HG02588 (cell line): ENCODE measurements around the gene ARHGAP26.

Source experiments
- ATAC-seq: cut with Tn5 transposase; IDR thresholded peaks from one replicate; pipeline ENCODE4 v1.9.1; 2021; ENCODE audit warnings: mild to moderate bottlenecking, moderate library complexity; ENCODE audit not compliant: unreplicated experiment

Gene ARHGAP26

DNA sequence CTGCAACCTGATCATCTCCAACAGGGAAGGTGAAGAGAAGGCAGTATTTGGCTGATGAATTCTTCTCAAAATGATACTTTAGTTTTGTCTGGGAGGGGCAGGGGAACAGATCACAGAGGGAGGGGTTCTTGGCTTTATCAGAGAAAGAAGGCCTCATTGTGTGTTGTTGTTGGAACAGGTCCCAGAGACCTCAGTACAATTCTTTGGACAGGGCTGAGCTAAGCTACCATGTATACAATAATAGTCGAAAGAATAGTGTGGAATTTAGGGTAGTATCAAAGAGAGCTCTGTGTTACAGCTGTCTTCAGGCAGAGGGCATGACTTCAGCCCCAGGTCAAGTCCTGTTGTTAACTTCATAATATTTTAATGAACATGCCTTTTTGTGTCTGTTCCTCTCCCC lies 39.9 kb downstream of the ARHGAP26 start:
- no peak for ATAC-seq

DNA sequence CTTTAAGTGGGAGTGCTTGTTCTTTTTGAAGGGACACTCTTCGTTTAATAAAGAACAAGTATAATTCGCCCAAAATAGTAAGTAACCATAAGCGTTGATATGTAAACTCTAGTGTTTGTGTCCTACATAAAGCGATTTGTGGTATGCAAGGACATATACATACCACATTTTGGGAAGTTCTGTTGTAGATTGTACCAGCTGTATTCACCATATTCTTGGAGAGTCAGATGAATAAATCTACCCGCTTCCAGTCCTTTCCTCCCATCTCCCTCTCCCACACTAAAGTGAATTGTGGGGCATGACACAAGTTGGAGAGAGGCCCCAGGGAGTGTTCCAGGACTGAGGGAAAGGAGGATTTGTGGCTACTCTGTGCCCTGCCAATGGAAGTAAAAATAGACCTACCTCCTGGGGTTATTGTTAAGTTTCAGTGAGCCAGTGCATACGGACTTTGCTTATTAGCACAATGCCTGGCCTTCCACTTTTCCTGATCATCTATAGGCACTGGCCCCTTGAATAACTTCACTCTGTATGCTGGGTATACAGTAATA lies 40.6 kb downstream of the ARHGAP26 start:
- ATAC-seq, result no peak

DNA sequence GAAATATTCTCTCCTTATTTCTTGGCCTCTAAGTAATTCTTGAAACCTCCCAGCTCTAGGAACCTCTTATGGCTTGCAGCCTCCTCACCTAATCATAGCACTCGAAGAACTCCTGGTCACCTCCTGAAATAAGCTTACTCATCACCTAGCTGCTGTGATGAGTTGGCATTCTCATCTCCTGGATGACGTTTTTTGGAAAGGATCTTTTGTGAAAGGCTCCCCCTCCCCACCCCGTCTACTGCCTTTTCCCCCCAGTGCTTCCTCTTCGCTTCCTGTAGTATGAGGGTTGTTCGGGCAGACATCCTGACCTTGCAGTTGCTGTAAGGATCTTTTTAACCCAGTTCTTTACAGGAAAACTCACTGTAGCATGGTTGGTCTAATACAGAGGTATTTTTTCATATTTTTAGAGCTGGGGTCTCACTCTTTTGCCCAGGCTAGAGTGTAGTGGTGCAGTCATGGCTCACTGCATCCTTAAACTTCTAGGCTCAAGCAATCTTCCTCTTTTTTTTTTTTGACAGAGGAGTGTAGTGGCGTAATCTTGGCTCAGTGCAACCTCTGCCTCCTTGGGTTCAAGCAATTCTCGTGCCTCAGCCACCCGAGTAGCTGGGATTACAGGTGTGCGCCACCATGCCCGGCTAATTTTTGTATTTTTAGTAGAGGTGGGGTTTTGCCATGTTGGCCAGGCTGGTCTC lies 41.8 kb downstream of the ARHGAP26 start:
- no peak for ATAC-seq

DNA sequence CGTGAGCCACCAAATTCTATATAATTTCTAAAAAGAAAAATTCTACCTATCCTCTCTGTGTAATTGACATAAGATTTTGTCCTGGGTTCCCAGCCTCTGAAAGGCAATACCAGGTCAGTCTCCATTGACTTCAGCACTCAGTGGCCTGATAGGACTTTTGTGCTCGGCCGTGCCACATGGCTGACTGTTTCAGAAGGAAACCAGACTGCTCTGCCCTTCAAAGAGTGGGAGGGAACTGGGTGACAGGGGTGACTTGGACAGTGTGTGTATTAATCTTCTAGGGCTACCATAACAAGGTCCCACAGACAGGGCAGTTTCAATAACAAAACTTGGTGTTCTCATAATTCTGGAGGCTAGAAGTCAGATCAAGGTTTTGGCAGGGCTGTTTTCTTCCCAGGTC lies 43.0 kb downstream of the ARHGAP26 start:
- no peak for ATAC-seq

DNA sequence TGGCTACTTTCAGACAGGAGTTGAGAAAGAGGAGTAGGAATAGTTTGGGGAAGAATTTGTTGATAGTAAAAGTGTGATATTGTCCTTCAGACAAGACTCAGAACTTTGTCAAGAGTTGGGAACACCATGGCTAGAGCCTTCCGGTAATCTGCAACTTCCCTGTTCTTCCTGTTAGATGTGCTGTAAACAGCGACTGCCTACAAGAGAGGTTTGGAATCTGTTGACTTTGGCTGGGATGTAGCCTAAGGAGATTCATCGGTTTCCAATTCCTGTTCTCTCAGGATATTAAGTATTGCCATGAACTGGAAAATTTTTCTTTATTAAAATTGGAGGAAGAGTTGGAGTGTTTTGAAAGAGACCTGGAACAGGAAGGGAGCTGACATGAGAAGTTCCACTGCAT lies 43.9 kb downstream of the ARHGAP26 start:
- ATAC-seq, result no peak

DNA sequence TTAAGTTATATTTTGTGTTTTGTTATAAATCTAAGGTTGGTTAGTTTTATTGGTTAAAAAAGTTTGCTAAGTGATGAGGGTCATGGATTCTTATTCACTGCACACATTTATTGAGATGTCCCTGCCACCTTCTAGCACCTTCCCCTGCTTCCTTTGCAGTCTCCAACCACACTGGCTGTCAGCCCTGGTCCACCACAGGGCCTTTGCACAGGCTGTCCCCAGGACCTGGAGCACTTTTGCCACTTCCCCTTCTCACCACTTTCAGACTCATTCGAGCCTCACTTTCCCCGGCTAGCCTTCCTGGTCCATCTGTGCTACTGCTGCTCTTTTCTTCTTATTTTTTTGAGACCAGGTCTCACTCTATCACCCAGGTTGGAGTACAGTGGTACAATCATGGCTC lies 45.3 kb downstream of the ARHGAP26 start:
- ATAC-seq, result no peak

DNA sequence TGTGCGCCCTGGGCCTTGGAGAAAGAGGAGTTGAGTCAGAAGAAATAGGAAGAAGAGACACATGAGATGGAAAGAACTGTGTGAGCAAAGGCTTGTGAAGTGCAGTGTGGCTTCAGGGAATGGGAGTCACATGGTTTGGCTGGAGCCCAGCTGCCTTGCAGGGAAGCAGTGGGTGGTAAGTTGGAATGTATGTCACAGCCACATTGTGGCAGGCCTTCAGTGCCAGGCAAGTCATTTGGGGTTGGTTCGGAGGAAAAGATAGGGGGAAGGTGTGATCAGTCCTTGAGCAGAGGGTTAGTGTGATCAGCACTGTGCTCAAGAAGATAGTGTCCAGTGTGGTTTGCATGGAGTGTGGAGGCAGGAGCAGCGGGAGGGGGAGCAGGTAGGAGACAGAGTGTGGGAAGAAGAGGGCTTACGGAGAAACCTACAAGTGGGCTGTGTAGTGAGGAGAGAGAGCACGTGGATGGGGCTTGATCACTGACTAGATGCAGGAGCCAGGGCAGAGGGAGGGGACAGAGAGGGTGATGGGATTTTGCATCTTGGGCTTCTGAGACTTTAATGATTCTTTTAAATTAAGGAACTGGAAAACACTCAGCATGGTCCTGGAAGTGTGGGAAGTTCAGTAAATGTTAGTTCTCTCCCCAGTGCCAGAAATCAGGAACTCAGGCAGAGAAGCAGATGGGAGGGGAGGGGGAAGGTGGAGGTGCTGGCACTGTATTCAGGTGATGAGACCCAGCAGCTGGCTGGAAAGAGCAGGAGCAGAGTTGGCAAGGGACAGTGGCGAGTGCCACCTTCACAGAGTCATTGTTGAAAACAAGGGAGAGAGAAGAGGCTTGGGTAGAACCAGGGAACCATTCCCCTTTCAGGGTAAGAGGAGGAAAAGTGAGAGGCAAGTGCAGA lies 46.6 kb downstream of the ARHGAP26 start:
- ATAC-seq, result no peak

DNA sequence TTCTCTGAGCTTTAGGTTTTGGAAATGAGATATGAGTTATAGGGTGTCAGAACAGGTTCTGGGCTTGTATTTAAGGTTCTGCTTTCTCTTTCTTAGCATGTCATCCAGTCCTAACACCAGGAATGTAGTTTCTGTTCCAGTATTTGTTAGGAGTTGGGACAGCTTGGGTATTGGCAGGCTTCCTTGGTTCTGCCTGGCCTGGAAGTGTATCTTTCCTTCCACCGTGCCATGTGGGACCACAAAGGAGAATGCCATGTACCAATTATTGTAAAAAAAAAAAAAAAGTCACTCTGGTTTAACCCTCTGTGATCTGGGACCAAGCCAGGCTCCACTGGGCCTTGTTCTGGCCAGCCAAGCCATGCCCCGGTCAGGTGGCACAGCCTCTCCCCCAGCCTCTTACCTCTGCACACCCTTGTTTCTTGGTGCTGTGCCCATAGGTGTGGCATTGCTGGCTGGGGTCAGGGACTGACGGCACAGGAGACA lies 47.8 kb downstream of the ARHGAP26 start:
- no peak for ATAC-seq

DNA sequence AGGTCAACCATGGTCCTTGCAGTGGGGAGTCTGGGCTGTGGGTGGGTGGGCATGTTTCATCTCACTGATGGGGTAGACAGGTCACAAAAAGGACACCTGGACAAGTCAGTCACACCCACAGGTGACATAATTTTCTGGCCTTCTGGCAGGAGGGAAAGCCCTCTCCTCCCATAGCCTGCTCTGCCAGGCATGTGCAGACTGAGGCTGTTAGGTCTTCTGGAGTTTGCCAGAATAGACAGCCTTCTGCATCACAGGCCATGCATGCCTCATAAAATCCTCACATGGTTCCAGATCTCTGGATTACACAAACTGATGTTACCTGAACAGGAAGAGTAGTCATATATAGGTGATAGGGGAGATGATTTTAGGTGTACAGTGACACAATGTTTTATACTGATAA lies 49.1 kb downstream of the ARHGAP26 start:
- ATAC-seq, result no peak

DNA sequence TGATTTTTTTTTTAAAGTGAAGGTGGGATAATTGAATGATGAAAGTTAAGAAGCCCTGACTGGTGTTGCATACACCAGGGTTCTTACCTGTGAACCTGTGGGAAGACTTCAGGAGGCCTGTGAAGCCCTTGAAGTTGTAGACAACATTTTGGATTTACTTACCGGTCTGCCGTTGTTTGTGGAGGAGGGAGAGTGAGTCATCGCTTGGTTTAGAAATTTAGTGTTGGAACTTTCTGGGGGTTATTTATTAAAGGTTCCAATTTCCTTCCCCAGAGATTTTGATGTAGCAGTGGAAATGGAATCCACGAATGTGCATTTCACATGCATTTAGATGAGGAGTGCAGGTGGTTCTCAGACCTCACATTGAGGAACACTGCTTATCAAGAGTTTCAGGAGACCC lies 49.6 kb downstream of the ARHGAP26 start:
- no peak for ATAC-seq

DNA sequence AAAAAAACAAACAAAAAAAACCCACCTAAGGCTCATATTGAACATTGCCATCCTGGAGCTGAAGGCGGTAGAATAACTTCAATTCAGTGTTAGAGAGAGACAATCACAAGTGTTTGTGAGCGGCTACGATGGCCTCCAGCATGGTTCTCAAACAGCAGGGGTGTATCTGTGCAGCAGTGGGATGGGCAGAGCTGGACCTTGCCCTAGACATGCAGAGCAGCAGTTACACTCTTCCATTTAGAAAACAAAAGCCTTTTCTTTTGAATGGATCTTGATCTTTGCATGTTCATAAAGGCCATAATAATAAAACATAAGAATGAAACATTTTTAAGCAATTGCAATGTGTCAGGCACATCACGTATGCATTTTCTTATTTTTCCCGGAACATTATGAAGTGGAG lies 50.3 kb downstream of the ARHGAP26 start:
- ATAC-seq, result no peak

DNA sequence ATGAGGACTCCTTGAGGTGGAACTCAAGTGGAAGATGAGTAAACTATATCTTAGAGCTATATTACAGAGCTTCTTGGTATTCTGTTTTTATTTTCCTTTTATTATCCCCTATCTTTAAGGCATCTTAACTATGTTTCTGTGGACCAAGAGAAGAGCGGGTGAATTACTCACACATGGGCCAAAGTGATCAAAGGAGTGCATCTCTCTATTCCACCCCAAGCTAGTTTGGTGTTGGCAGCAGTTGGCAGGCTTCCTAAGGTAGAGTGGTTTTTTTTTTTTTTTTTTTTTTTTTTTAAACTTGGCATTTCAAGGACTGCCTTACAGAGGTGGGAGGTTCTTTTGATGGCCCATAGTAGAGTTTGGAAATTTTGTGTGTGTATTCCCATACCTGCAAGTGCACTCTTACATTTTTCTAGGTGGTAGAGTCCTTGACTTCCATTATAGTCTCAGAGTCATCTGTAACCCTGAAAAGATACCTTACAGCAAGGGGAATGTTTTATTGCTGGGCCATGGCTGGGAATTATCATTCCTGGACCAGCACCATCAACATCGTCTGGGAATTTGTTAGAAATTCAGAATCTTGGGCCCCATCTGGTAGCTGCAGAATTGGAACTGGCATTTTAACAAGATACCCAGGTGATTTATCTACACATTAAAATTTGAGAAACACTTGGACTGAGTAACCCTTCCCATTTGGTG lies 51.0 kb downstream of the ARHGAP26 start:
- ATAC-seq, result no peak

DNA sequence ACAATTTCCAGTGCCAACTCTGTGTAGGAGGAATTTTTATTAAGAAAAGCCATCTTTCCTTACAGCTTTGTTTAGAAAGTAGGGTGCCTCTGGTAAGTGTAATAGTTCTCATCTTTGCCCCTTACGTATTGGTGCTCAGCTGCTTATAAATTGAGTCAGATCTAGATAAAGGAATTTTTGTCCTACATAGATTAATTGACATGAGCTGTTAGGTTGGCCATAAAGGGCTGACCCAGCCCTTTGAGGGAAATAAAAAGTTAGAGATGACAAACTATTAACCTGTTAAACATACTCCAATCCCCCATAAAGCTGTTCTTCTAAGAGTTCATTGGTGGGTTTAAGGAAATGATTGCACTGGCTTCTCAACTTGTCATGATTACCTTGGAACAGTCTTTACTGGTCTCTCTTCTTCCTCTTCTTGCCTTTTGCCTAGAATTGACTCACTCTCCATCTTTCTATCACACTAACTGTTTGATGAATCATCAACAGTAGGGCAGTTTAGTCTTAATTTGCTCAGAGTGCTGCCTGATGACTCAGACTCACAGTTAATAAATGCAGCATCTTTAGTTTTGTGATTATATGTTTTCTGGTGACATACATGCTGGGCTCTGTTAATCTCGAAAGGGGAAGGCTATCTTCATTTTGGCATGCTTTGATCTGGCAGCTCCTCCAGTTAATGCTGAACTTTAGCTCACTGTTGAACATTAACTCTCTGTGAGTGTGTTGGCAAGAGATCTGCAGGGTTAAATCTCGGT lies 51.7 kb downstream of the ARHGAP26 start:
- peak; percentile 59 for ATAC-seq

DNA sequence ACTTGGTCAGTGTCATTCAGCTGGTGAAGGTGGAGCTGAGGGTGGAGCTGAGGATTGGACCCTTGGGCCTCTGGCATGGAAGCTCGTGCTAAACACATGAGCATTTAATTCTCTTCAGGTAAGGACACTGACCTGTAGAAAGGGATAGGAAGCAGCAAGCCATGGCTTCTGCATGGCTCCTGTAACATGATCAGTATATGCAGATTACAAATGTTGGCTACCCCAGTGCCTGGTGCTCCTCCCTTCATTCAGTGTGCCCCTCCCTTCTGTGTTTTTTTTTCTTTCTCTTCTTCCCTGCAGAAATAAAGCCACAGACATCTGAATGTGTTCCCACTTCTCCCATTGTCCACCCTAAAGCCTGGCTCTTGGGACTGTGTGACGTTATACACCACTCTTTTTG lies 52.9 kb downstream of the ARHGAP26 start:
- ATAC-seq, result no peak

DNA sequence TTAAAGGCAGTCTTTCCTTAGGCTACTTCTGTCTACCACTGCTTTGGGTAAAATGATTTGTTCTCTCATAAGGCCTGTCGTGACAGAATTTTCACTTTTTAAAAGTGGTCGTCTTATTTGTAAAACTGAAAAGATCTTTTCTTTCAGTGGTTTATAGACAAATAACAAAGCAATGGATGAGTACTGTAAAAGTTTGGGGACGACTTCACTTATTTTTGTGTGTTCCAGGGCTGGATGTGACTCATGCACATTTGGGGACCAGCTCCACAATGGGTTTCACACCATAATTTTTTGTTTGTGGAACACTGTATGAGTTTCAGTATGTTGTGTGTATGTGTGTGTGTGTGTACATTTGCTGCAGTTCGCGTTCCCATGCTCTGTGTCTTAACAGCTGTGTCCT lies 53.6 kb downstream of the ARHGAP26 start:
- no peak for ATAC-seq

DNA sequence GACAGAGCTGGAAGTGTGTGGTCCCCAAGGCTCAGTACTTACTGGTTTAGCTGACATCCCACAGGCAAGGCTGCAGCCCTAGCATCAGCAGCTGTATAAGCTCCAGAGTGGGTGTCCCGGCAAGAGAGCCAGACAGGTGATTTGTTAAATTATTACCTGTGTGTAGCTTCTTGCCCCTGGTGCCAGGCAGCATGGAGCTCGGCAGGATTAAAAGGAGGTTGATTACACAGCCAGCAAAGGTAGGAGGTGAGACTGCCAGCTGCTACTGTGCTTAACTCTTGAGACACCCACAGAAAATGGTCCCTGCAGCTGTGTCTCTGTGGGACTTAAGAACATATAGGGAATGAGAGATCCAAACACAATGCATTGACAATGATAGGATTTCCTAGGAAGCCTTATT lies 54.2 kb downstream of the ARHGAP26 start:
- no peak for ATAC-seq

DNA sequence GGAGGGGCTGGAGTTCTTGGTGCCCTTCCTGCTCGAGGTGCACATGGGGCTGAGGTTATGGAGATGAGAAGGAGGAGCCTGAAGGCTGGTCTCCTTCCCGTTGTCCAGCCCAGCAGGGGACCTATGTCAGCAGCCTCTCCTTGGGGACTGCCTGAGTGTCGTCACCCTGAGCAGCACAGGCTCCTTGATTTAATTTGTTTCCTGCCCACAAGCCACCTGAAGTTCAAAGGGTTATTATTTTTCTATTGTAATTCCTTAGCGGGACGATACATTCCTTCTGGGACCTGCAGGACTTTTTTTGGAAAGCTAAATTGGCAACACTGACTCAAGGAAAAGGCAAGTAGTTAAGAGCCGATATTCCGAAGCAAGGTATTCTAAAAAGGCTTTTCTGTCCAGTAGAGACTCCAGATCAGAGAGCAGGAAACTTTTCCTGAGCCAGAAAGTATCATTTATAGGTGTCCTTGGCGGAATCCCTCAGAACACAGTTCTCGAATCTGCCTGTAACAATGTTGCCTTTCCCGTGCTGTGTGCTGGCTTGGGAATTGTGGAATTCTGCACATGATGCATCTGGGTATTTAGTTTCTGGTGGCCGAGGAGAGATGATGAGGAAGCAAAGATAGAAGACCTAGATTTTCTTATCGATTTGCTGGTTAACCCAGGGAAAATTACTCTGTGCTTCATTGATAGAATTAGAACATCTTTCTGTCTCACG lies 55.4 kb downstream of the ARHGAP26 start:
- no peak for ATAC-seq

DNA sequence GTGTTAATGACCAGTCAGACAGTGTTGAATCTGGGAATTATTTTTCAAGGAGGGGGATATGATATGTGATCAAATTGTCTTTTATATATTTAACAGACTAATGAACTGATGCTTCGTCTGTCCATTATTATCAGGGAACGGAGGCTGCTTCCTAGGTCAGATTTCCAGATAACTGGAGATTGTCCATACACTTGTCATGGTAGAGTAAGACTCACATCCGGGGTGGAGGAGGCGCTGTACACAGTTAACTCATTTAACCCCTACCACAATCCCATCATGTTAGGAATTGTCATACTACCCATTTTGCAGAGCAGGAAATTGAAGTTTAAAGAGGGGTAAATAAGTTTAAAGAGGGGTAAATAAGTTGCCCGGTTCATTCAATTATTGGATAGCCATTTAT lies 55.9 kb downstream of the ARHGAP26 start:
- ATAC-seq, result no peak

DNA sequence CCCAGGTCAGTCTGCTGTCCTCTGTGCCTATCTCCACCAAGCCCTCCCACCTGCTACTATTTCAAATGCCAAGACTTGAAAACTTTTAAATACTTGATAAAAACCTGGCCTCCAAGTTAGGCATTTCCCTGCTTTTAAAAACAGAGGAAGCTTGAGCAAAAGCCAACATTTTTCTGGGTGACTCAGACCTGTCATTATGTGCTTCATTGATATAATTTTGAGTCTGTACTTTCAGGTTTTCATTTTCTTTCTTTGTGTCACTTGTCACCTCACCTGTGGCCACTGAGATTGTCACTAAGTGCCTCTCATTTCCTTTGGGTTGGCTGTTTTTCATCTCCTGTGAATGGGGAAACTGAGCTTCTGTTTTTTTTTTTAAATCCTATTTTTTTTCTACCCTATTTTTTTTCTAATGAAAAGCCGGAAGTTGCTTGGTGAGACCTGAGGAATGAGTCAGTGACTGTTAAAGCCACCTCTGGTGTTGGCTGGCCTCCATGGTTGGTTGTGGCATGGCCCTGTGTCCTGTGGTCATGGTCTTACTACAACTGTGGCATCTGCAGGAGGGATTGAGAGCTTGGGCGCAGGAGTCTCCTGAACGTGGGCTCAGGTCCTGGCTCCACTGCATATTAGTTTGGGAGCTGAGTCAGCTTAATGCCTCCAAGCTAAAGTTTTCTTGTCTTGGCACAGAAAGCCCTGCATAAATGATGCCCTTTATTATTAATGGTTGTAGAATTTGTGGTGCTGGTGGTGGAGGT lies 56.7 kb downstream of the ARHGAP26 start:
- ATAC-seq, result no peak
